PC-3 (cell line): Measurements from ENCODE around the gene PCDHGA3. TPM values are rescaled to one million over a fixed set of nuclear protein-coding genes. Genes with fewer than 3 reads are reported as not detected.

ENCODE experiments used
- ATAC-seq: fragments of 200-7000 bp; cut with Tn5 transposase; 2 replicates; pipeline ENCODE4 v1.9.1; 2020; ENCODE audit warnings: mild to moderate bottlenecking, moderate library complexity
- BruUV-seq: library from RNA; stranded (reverse); fragments of 400-500 nt; replicated peaks from 2 replicates; lab custom pipeline; 2021; lab: Mats Ljungman, UMichigan
- CTCF ChIA-PET: fragments of 300-600 bp; sonication (Branson Sonifier 250); formaldehyde crosslinking; loops from one replicate; lab custom pipeline; 2022; ENCODE audit warnings: antibody characterized with exemption; lab: Charles Lee
- POLR2A ChIA-PET: fragments of 300-600 bp; sonication (Branson Sonifier 250); formaldehyde crosslinking; loops from one replicate; lab custom pipeline; 2022; ENCODE audit warnings: antibody characterized with exemption; ENCODE audit not compliant: unreplicated experiment; lab: Charles Lee
- DNase-seq: peaks from one replicate; pipeline ENCODE4 v3.0.0-alpha.2; 2015
- H2AFZ ChIP-seq: fragments of 300-600 bp; sonication (generic); 2 replicates; pipeline ENCODE4 v1.6.0; 2016; ENCODE audit warnings: antibody characterized with exemption, low read length
- H3F3A ChIP-seq: fragments of 300-600 bp; sonication (generic); one replicate; pipeline ENCODE4 v1.6.0; 2017; ENCODE audit warnings: antibody characterized with exemption, low read length, control low read depth, mild to moderate bottlenecking; ENCODE audit not compliant: unreplicated experiment
- H3K27ac ChIP-seq: fragments of 300-600 bp; sonication (generic); 2 replicates; pipeline ENCODE4 v1.5.1; 2016; ENCODE audit warnings: mild to moderate bottlenecking, low read length
- H3K27me3 ChIP-seq: fragments of 300-600 bp; sonication (generic); 2 replicates; pipeline ENCODE4 v1.6.1; 2016; ENCODE audit warnings: low read length, mixed read lengths
- H3K36me3 ChIP-seq: fragments of 300-600 bp; sonication (generic); 2 replicates; pipeline ENCODE4 v1.6.1; 2016; ENCODE audit warnings: low read depth, mixed run types, low read length, mixed read lengths
- H3K4me1 ChIP-seq: fragments of 300-600 bp; sonication (generic); 2 replicates; pipeline ENCODE4 v1.5.1; 2016; ENCODE audit warnings: low read length; ENCODE audit not compliant: insufficient read depth
- H3K4me2 ChIP-seq: fragments of 300-600 bp; sonication (generic); 2 replicates; pipeline ENCODE4 v1.6.0; 2016; ENCODE audit warnings: low read length
- H3K4me3 ChIP-seq: fragments of 300-600 bp; sonication (generic); 2 replicates; pipeline ENCODE4 v1.5.1; 2016; ENCODE audit warnings: mild to moderate bottlenecking, low read length, mixed read lengths
- H3K79me2 ChIP-seq: fragments of 300-600 bp; sonication (generic); 2 replicates; pipeline ENCODE4 v1.6.1; 2017; ENCODE audit warnings: low read length, mixed read lengths
- H3K9ac ChIP-seq: fragments of 300-600 bp; sonication (generic); 2 replicates; pipeline ENCODE4 v1.6.0; 2016; ENCODE audit warnings: mild to moderate bottlenecking, low read length
- H3K9me2 ChIP-seq: fragments of 300-600 bp; sonication (generic); replicated peaks from 2 replicates; pipeline ENCODE4 v1.6.1; 2016; ENCODE audit warnings: mixed run types, low read length, mixed read lengths
- H3K9me3 ChIP-seq: fragments of 300-600 bp; sonication (generic); 2 replicates; pipeline ENCODE4 v1.6.1; 2016; ENCODE audit warnings: low read length, mixed read lengths
- H4K20me1 ChIP-seq: fragments of 300-600 bp; sonication (generic); 2 replicates; pipeline ENCODE4 v1.6.1; 2016; ENCODE audit warnings: low read length, mixed read lengths
- CTCF ChIP-seq: fragments of 300-600 bp; sonication (generic); conservative IDR thresholded peaks from 2 replicates; pipeline ENCODE4 v1.5.1; 2017; ENCODE audit warnings: antibody characterized with exemption, low read depth, mild to moderate bottlenecking, low read length
- EZH2 ChIP-seq: fragments of 300-600 bp; sonication (generic); IDR thresholded peaks from one replicate; pipeline ENCODE4 v1.6.1; 2017; ENCODE audit warnings: antibody characterized with exemption, mild to moderate bottlenecking, low read length; ENCODE audit not compliant: unreplicated experiment
- EZH2phosphoT487 ChIP-seq: fragments of 300-600 bp; sonication (generic); IDR thresholded peaks from 2 replicates; pipeline ENCODE4 v1.6.1; 2018; ENCODE audit warnings: mild to moderate bottlenecking, antibody characterized with exemption, low read length, borderline replicate concordance
- intact Hi-C: fragments of 100-400 bp; cut with micrococcal nuclease; formaldehyde crosslinking; loops from 2 replicates; pipeline ENCODE4 v1.9.0; 2023
- total RNA-seq: library from RNA; depleted of rRNA; stranded (reverse); fragments of >200 nt; gene quantifications from 2 replicates; pipeline ENCODE4 v1.2.3, GENCODE V29; 2014

Gene PCDHGA3
- total RNA-seq, 1 experiment from 2014 or later, result not detected

GRCh38 chr5:141389153-141390042, 45.8 kb downstream of the PCDHGA3 start:
- intact Hi-C loops, result no loop called here
- no peaks in the 10 kb centered on the region for H4K20me1 ChIP-seq
- no peak overlapping the region for H2AFZ ChIP-seq
- POLR2A ChIA-PET, result interaction anchor here (0.6 kb wide), 1 partner anchor 41 kb away, joined by 10 read pairs; no protein-coding TSS in a partner anchor
- H3K9me2 ChIP-seq, result no peaks in the 10 kb centered on the region
- no peak for DNase-seq
- no peak overlapping the region for H3K27ac ChIP-seq
- no peak overlapping the region for H3K9ac ChIP-seq
- no peaks in the 10 kb centered on the region for H3F3A ChIP-seq
- CTCF ChIA-PET, result no interaction called here
- no peak overlapping the region for H3K4me3 ChIP-seq
- H3K79me2 ChIP-seq, result no peaks in the 10 kb centered on the region
- ATAC-seq, result no peak
- H3K27me3 ChIP-seq, result no peaks in the 10 kb centered on the region
- TF ChIP-seq EZH2, result no peak
- TF ChIP-seq CTCF, result no peak
- TF ChIP-seq EZH2phosphoT487, result no peak
- 0 out of 2 replicates have a peak, but pooled peaks cover 6% of the 10 kb centered on the region for H3K9me3 ChIP-seq
- no peaks in the 10 kb centered on the region for H3K36me3 ChIP-seq
- H3K4me2 ChIP-seq, result no peak overlapping the region
- BruUV-seq, result no TSS peak
- no peaks in the 10 kb centered on the region for H3K4me1 ChIP-seq

DNA sequence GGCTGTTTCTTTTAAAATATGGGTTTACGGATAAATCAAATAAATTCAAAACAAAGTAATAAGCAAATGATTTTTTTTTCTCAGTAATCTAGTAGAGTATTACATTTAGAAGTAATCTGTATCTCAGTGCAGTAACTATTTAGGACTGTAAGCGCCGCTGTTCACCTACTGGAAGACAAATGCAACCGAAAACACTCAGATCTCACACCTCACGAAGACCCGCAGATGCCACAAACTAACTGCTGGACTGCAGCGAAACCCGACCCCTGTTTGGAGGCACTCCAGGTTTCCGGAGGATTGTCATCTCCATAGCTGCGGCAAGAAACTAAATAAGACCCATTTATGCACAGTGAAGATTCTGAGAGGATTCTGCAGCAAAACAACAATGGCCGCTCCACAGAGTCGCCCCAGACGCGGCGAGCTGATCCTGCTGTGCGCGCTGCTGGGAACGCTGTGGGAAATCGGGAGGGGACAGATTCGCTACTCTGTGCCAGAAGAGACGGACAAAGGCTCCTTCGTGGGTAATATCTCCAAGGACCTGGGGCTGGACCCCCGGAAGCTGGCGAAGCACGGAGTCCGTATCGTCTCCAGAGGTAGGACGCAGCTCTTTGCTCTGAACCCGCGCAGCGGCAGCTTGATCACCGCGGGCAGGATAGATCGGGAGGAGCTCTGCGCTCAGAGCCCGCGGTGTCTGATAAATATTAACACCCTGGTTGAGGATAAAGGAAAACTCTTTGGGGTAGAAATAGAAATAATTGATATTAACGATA, 49.0 kb downstream of the PCDHGA3 start, which contains the start of gene PCDHGA8:
Gene PCDHGA8, plus strand, starts transcription at position 205 of the 770 bp plus-strand sequence. Its CDS starts 181 bp downstream, at position 386.
- no peaks in the 10 kb centered on the region for H4K20me1 ChIP-seq
- no peak for DNase-seq
- H3K27me3 ChIP-seq, result no peaks in the 10 kb centered on the region
- H3K9me3 ChIP-seq, result 0 out of 2 replicates have a peak, but pooled peaks cover 6% of the 10 kb centered on the region
- H3K79me2 ChIP-seq, result no peaks in the 10 kb centered on the region
- no peak within 1 kb of the TSS for H2AFZ ChIP-seq
- no peaks in the 10 kb centered on the region for H3K9me2 ChIP-seq
- no peaks in the 10 kb centered on the region for H3F3A ChIP-seq
- H3K4me2 ChIP-seq, result no peak within 1 kb of the TSS
- H3K36me3 ChIP-seq, result no peaks in the 10 kb centered on the region
- no peak for TF ChIP-seq EZH2
- no peak for TF ChIP-seq EZH2phosphoT487
- no peak for TF ChIP-seq CTCF
- CTCF ChIA-PET, result no interaction called here
- H3K4me1 ChIP-seq, result no peaks in the 10 kb centered on the region
- no peak within 1 kb of the TSS for H3K4me3 ChIP-seq
- no peak within 1 kb of the TSS for H3K9ac ChIP-seq
- intact Hi-C loops, result no loop called here
- H3K27ac ChIP-seq, result no peak within 1 kb of the TSS
- BruUV-seq, result no TSS peak
- no peak for ATAC-seq
- POLR2A ChIA-PET, result no interaction called here
